H1 (cell line): ENCODE measurements around the gene IYD. TPM values are rescaled to one million over a fixed set of nuclear protein-coding genes. Genes with fewer than 3 reads are reported as not detected.

Source experiments
- ASH2L ChIP-seq: fragments of 200-600, 300-600 bp; sonication (generic); IDR thresholded peaks from one replicate; pipeline ENCODE4 v1.7.1; 2017; ENCODE audit warnings: low read length
- EGR1 ChIP-seq: IDR thresholded peaks from 2 replicates; pipeline ENCODE4 v1.6.1; 2011; ENCODE audit warnings: low read depth, low read length, borderline replicate concordance
- GTF2F1 ChIP-seq: IDR thresholded peaks from 2 replicates; pipeline ENCODE4 v1.6.1; 2012; ENCODE audit warnings: low read depth, low read length, improper control_type of control experiment, borderline replicate concordance
- HDAC2 ChIP-seq, 2 experiments: fragments of 300-600 bp in 1 of 2; sonication (generic) in 1 of 2; IDR thresholded peaks; 2 replicates each; pipeline ENCODE4 v1.6.1; 2011 to 2012; ENCODE audit warnings: low read depth in 2 of 2, low read length in 2 of 2, mild to moderate bottlenecking in 2 of 2, moderate library complexity in 2 of 2, borderline replicate concordance in 1 of 2, inconsistent platforms in 1 of 2
- JUN ChIP-seq: IDR thresholded peaks from 2 replicates; pipeline ENCODE4 v1.6.1; 2011; ENCODE audit warnings: low read depth, mild to moderate bottlenecking, improper control_type of control experiment, low read length
- KDM4A ChIP-seq: IDR thresholded peaks from one replicate; pipeline ENCODE4 v1.7.1; 2012; ENCODE audit warnings: low read depth, mild to moderate bottlenecking, moderate library complexity, low read length, inconsistent platforms; ENCODE audit not compliant: severe bottlenecking
- MAX ChIP-seq: IDR thresholded peaks from 2 replicates; pipeline ENCODE4 v1.6.1; 2012; ENCODE audit warnings: inconsistent platforms
- RBBP5 ChIP-seq: IDR thresholded peaks from 2 replicates; pipeline ENCODE4 v1.7.1; 2012; ENCODE audit warnings: low read depth, mild to moderate bottlenecking, inconsistent platforms, low read length, moderate library complexity, borderline replicate concordance
- RXRA ChIP-seq: IDR thresholded peaks from 2 replicates; pipeline ENCODE4 v1.6.1; 2011; ENCODE audit warnings: low read depth, mild to moderate bottlenecking, low read length, moderate library complexity; ENCODE audit not compliant: insufficient read depth
- TEAD4 ChIP-seq: IDR thresholded peaks from 2 replicates; pipeline ENCODE4 v1.6.1; 2012; ENCODE audit warnings: low read depth, low read length, inconsistent platforms, mixed read lengths
- ZNF274 ChIP-seq: IDR thresholded peaks from 2 replicates; pipeline ENCODE4 v1.7.0; 2012; ENCODE audit warnings: low read length, borderline replicate concordance; ENCODE audit errors: extremely low read depth
- polyA plus RNA-seq, 7 experiments: library from polyadenylated mRNA; depleted of rRNA in 3 of 7; stranded (reverse) in 5 of 7; unstranded in 2 of 7; fragments of >200 nt in 5 of 7; fragments of 200-250 nt in 2 of 7; gene quantifications; 1 replicate in 5 of 7; 2 replicates in 1 of 7; 4 replicates in 1 of 7; pipeline versions ENCODE4 v1.2.1 to v1.2.3, GENCODE V29; 2011 to 2013; ENCODE audit warnings: missing spikeins in 2 of 7, mixed read lengths in 2 of 7
- total RNA-seq: library from RNA; stranded (reverse); fragmentation: NEBNext Ultra II Directional; extraction: Animal tissue kit (Norgen Biotek cat#: 25700); gene quantifications from 2 replicates; pipeline ENCODE4 v1.2.1, GENCODE V29; 2021
- TF ChIP-seq, protein P1 (sequence below): fragments of 300-600 bp; sonication (generic); IDR thresholded peaks from 2 replicates; pipeline ENCODE4 v1.7.1; 2012; ENCODE audit warnings: low read length, moderate library complexity, mild to moderate bottlenecking, inconsistent platforms; ENCODE audit not compliant: insufficient replicate concordance

IYD gene
- total and polyA plus RNA-seq, 2 of the 8 experiments (the other 6 are each of a cell fraction or from before 2014, with no cell fraction given) = not detected

GRCh38 chr6:150448221-150448620, 79.4 kb downstream of the IYD start (continued):
- TF ChIP-seq, protein P1, sequence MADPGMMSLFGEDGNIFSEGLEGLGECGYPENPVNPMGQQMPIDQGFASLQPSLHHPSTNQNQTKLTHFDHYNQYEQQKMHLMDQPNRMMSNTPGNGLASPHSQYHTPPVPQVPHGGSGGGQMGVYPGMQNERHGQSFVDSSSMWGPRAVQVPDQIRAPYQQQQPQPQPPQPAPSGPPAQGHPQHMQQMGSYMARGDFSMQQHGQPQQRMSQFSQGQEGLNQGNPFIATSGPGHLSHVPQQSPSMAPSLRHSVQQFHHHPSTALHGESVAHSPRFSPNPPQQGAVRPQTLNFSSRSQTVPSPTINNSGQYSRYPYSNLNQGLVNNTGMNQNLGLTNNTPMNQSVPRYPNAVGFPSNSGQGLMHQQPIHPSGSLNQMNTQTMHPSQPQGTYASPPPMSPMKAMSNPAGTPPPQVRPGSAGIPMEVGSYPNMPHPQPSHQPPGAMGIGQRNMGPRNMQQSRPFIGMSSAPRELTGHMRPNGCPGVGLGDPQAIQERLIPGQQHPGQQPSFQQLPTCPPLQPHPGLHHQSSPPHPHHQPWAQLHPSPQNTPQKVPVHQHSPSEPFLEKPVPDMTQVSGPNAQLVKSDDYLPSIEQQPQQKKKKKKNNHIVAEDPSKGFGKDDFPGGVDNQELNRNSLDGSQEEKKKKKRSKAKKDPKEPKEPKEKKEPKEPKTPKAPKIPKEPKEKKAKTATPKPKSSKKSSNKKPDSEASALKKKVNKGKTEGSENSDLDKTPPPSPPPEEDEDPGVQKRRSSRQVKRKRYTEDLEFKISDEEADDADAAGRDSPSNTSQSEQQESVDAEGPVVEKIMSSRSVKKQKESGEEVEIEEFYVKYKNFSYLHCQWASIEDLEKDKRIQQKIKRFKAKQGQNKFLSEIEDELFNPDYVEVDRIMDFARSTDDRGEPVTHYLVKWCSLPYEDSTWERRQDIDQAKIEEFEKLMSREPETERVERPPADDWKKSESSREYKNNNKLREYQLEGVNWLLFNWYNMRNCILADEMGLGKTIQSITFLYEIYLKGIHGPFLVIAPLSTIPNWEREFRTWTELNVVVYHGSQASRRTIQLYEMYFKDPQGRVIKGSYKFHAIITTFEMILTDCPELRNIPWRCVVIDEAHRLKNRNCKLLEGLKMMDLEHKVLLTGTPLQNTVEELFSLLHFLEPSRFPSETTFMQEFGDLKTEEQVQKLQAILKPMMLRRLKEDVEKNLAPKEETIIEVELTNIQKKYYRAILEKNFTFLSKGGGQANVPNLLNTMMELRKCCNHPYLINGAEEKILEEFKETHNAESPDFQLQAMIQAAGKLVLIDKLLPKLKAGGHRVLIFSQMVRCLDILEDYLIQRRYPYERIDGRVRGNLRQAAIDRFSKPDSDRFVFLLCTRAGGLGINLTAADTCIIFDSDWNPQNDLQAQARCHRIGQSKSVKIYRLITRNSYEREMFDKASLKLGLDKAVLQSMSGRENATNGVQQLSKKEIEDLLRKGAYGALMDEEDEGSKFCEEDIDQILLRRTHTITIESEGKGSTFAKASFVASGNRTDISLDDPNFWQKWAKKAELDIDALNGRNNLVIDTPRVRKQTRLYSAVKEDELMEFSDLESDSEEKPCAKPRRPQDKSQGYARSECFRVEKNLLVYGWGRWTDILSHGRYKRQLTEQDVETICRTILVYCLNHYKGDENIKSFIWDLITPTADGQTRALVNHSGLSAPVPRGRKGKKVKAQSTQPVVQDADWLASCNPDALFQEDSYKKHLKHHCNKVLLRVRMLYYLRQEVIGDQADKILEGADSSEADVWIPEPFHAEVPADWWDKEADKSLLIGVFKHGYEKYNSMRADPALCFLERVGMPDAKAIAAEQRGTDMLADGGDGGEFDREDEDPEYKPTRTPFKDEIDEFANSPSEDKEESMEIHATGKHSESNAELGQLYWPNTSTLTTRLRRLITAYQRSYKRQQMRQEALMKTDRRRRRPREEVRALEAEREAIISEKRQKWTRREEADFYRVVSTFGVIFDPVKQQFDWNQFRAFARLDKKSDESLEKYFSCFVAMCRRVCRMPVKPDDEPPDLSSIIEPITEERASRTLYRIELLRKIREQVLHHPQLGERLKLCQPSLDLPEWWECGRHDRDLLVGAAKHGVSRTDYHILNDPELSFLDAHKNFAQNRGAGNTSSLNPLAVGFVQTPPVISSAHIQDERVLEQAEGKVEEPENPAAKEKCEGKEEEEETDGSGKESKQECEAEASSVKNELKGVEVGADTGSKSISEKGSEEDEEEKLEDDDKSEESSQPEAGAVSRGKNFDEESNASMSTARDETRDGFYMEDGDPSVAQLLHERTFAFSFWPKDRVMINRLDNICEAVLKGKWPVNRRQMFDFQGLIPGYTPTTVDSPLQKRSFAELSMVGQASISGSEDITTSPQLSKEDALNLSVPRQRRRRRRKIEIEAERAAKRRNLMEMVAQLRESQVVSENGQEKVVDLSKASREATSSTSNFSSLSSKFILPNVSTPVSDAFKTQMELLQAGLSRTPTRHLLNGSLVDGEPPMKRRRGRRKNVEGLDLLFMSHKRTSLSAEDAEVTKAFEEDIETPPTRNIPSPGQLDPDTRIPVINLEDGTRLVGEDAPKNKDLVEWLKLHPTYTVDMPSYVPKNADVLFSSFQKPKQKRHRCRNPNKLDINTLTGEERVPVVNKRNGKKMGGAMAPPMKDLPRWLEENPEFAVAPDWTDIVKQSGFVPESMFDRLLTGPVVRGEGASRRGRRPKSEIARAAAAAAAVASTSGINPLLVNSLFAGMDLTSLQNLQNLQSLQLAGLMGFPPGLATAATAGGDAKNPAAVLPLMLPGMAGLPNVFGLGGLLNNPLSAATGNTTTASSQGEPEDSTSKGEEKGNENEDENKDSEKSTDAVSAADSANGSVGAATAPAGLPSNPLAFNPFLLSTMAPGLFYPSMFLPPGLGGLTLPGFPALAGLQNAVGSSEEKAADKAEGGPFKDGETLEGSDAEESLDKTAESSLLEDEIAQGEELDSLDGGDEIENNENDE = no peak
- TF ChIP-seq HDAC2 (IDR thresholded peaks at IDR 0.05; ENCODE audit: borderline replicate concordance in 1 of 2, low read depth in 2 of 2, low read length in 2 of 2) (no peak), MAX (no peak), RBBP5 (no peak), KDM4A (no peak), ASH2L (no peak), EGR1 (no peak), JUN (no peak), GTF2F1 (no peak), TEAD4 (no peak), ZNF274 (no peak), RXRA (no peak)
